Thyroid gland (tissue), 4 donors: Measurements from ENCODE around the gene SMIM9. TPM values are rescaled to one million over a fixed set of nuclear protein-coding genes. Genes with fewer than 3 reads are reported as not detected.

Source experiments
- DNase-seq, 2 donors: peaks; one replicate each; pipeline ENCODE4 v3.0.0-alpha.2; 2019
- H3K27ac ChIP-seq, 3 donors: fragments of 200-600 bp; sonication (generic); 1 replicate in 2 of 3; 2 replicates in 1 of 3; pipeline ENCODE4 v1.5.1; 2016 to 2019; ENCODE audit warnings: mild to moderate bottlenecking in 1 of 3, moderate library complexity in 1 of 3
- H3K27me3 ChIP-seq: fragments of 200-600 bp; sonication (generic); one replicate; pipeline ENCODE4 v1.5.1; 2019
- H3K36me3 ChIP-seq, 2 donors: fragments of 200-600 bp; sonication (generic); one replicate each; pipeline ENCODE4 v1.5.1; 2016 to 2019
- H3K4me1 ChIP-seq, 2 donors: fragments of 200-600 bp; sonication (generic); one replicate each; pipeline ENCODE4 v1.5.1; 2017 to 2019
- H3K4me3 ChIP-seq, 3 donors: fragments of 200-600 bp; sonication (generic); replicated peaks in 1 of 3; 1 replicate in 2 of 3; 2 replicates in 1 of 3; pipeline ENCODE4 v1.5.1; 2016; ENCODE audit warnings: mild to moderate bottlenecking in 1 of 3
- H3K9me3 ChIP-seq: fragments of 200-600 bp; sonication (generic); one replicate; pipeline ENCODE4 v1.5.1; 2017
- CTCF ChIP-seq, 6 experiments: fragments of 200-600 bp in 3 of 6; fragments of 450-650 bp in 3 of 6; sonication (generic) in 3 of 6; IDR thresholded peaks; one replicate each; pipeline ENCODE4 v1.5.1; 2016 to 2019; ENCODE audit warnings: antibody characterized with exemption in 6 of 6, mild to moderate bottlenecking in 2 of 6, inconsistent platforms in 1 of 6, moderate library complexity in 1 of 6
- POLR2A ChIP-seq, 2 donors: fragments of 450-650 bp; IDR thresholded peaks; one replicate each; pipeline ENCODE4 v1.6.1; 2017; ENCODE audit warnings: antibody characterized with exemption in 2 of 2, mild to moderate bottlenecking in 2 of 2, moderate library complexity in 1 of 2
- WGBS, 2 donors: methylation state at CpG; one replicate each; pipeline ENCODE4 v1.1.5; 2017; 5-methylcytosine and 5-hydroxymethylcytosine counted together
- intact Hi-C: fragments of 100-400 bp; cut with DNase I; formaldehyde crosslinking; loops from one replicate; pipeline ENCODE4 v1.15.1; 2023
- total RNA-seq, 4 donors: library from RNA; depleted of rRNA; stranded (reverse); fragments of >200 nt; gene quantifications; one replicate each; pipeline ENCODE4 v1.2.3, GENCODE V29; 2016

Gene SMIM9
- total RNA-seq, 4 donors from 2014 or later, result not detected

- 89 to 95% methylated on average over 7 of the region's 7 CpGs for WGBS, 2 donors
- intact Hi-C loops, result no loop called here
- no peaks in the 10 kb centered on the region for H3K36me3 ChIP-seq
- DNase-seq, result no peak
- TF ChIP-seq CTCF (IDR thresholded peaks at IDR 0.05) (no peak), POLR2A (IDR thresholded peaks at IDR 0.05) (no peak)
- H3K27me3 ChIP-seq, result no peaks in the 10 kb centered on the region
- no peak overlapping the region for H3K27ac ChIP-seq
- H3K4me1 ChIP-seq, result no peaks in the 10 kb centered on the region
- no peaks in the 10 kb centered on the region for H3K9me3 ChIP-seq
- no peak overlapping the region for H3K4me3 ChIP-seq
Observed at GRCh38 chrX:154793084-154793795, 41.2 kb downstream of the SMIM9 start.

GRCh38 chrX:154791939-154792338, 42.5 kb downstream of the SMIM9 start:
- no peak overlapping the region for H3K27ac ChIP-seq
- 84 to 88% methylated on average over 3 to 4 of the region's 8 CpGs for WGBS, 2 donors

GRCh38 chrX:154791467-154791866, 43.0 kb downstream of the SMIM9 start:
- DNase-seq, result no peak
- no peaks in the 10 kb centered on the region for H3K9me3 ChIP-seq
- WGBS, 2 donors, result 71 to 99% methylated on average over 4 of the region's 4 CpGs

More at GRCh38 chrX:154791939-154792338, 42.5 kb downstream of the SMIM9 start:
- no peak for DNase-seq
- H3K9me3 ChIP-seq, result no peaks in the 10 kb centered on the region
- no peaks in the 10 kb centered on the region for H3K36me3 ChIP-seq
- no peak for TF ChIP-seq CTCF (IDR thresholded peaks at IDR 0.05)
- no peak for TF ChIP-seq POLR2A (IDR thresholded peaks at IDR 0.05)
- H3K4me3 ChIP-seq, result no peak overlapping the region
- H3K4me1 ChIP-seq, result no peaks in the 10 kb centered on the region
- H3K27me3 ChIP-seq, result no peaks in the 10 kb centered on the region
- intact Hi-C loops, result no loop called here

GRCh38 chrX:154785716-154786115, 48.7 kb downstream of the SMIM9 start:
- Histone ChIP-seq H3K9me3 (no peaks in the 10 kb centered on the region), H3K36me3 (no peaks in the 10 kb centered on the region), H3K27me3 (no peaks in the 10 kb centered on the region), H3K4me3 (no peak overlapping the region), H3K4me1 (no peaks in the 10 kb centered on the region), H3K27ac (no peak overlapping the region)
- 39 to 60% methylated on average over 3 to 6 of the region's 6 CpGs for WGBS, 2 donors
- TF ChIP-seq CTCF (IDR thresholded peaks at IDR 0.05), result no peak
- no peak for TF ChIP-seq POLR2A (IDR thresholded peaks at IDR 0.05)
- DNase-seq, result no peak
- intact Hi-C loops, result no loop called here

More at GRCh38 chrX:154791467-154791866, 43.0 kb downstream of the SMIM9 start:
- Histone ChIP-seq H3K27ac (no peak overlapping the region), H3K4me1 (no peaks in the 10 kb centered on the region), H3K27me3 (no peaks in the 10 kb centered on the region), H3K36me3 (no peaks in the 10 kb centered on the region), H3K4me3 (no peak overlapping the region)
- intact Hi-C loops, result no loop called here
- no peak for TF ChIP-seq POLR2A (IDR thresholded peaks at IDR 0.05)
- no peak for TF ChIP-seq CTCF (IDR thresholded peaks at IDR 0.05)

- H3K9me3 ChIP-seq, result no peaks in the 10 kb centered on the region
- no peak for TF ChIP-seq CTCF (IDR thresholded peaks at IDR 0.05)
- TF ChIP-seq POLR2A (IDR thresholded peaks at IDR 0.05), result no peak
- H3K36me3 ChIP-seq, result no peaks in the 10 kb centered on the region
- no peak for DNase-seq
- no peaks in the 10 kb centered on the region for H3K27me3 ChIP-seq
- no peak overlapping the region for H3K4me3 ChIP-seq
- H3K4me1 ChIP-seq, result no peaks in the 10 kb centered on the region
- intact Hi-C loops, result no loop called here
- no peak overlapping the region for H3K27ac ChIP-seq
- WGBS, 2 donors, result 81 to 94% methylated on average over 13 of the region's 13 CpGs
Observed at GRCh38 chrX:154784149-154784995, 50.1 kb downstream of the SMIM9 start.
